Testis (tissue), 3 donors: ENCODE results near the gene CDH13. TPM values are rescaled to one million over a fixed set of nuclear protein-coding genes. Genes with fewer than 3 reads are reported as not detected.

Experiments
- DNase-seq: peaks from one replicate; pipeline ENCODE4 v3.0.0-alpha.2; 2019
- H3K27ac ChIP-seq, 2 donors: fragments of 200-600 bp; sonication (generic); one replicate each; pipeline ENCODE4 v1.5.1; 2019
- H3K27me3 ChIP-seq: fragments of 200-600 bp; sonication (generic); one replicate; pipeline ENCODE4 v1.5.1; 2019
- H3K36me3 ChIP-seq: fragments of 200-600 bp; sonication (generic); one replicate; pipeline ENCODE4 v1.5.1; 2017; ENCODE audit warnings: low read depth; ENCODE audit errors: missing control alignments
- H3K4me1 ChIP-seq: fragments of 200-600 bp; sonication (generic); one replicate; pipeline ENCODE4 v1.5.1; 2019
- H3K4me3 ChIP-seq, 2 donors: fragments of 200-600 bp; sonication (generic); one replicate each; pipeline ENCODE4 v1.5.1; 2017 to 2019
- H3K9me3 ChIP-seq: fragments of 200-600 bp; sonication (generic); one replicate; pipeline ENCODE4 v1.5.1; 2017
- POLR2A ChIP-seq: fragments of 450-650 bp; IDR thresholded peaks from one replicate; pipeline ENCODE4 v1.6.1; 2017; ENCODE audit warnings: antibody characterized with exemption, mild to moderate bottlenecking, moderate library complexity
- WGBS, 2 donors: methylation state at CpG; one replicate each; pipeline ENCODE4 v1.1.5; 2018; 5-methylcytosine and 5-hydroxymethylcytosine counted together
- intact Hi-C: fragments of 100-400 bp; cut with DNase I; formaldehyde crosslinking; loops from one replicate; pipeline ENCODE4 v1.15.1; 2023; ENCODE audit warnings: low total_unique reads
- polyA plus RNA-seq: library from polyadenylated mRNA; stranded (reverse); fragments of 350-450 nt; fragmentation: Illumina TruSeq; extraction: RNeasy Lipid Tissue Mini Kit (QIAGEN cat#74804); gene quantifications from one replicate; pipeline ENCODE4 v1.2.3, GENCODE V29; 2014; ENCODE audit warnings: low read depth, low replicate concordance; ENCODE audit not compliant: insufficient read depth
- total RNA-seq, 2 donors: library from RNA; depleted of rRNA; stranded (reverse); fragments of >200 nt; gene quantifications; one replicate each; pipeline ENCODE4 v1.2.3, GENCODE V29; 2016
- TF ChIP-seq, protein P1 (sequence below), 3 experiments: fragments of 450-650 bp in 2 of 3; fragments of 200-600 bp in 1 of 3; sonication (generic) in 1 of 3; IDR thresholded peaks; one replicate each; pipeline ENCODE4 v1.5.1; 2016 to 2019; ENCODE audit warnings: antibody characterized with exemption in 3 of 3, mild to moderate bottlenecking in 2 of 3, moderate library complexity in 1 of 3

Gene CDH13
- total and polyA plus RNA-seq, 3 donors from 2014 or later: 1.2 to 11.1 (median 2.0) TPM

- H3K4me1 ChIP-seq: no peaks in the 10 kb centered on the region
- H3K4me3 ChIP-seq: no peak overlapping the region
- no peaks in the 10 kb centered on the region for H3K27me3 ChIP-seq
- H3K27ac ChIP-seq: no peak overlapping the region
- H3K9me3 ChIP-seq: no peaks in the 10 kb centered on the region
- no peaks in the 10 kb centered on the region for H3K36me3 ChIP-seq
- intact Hi-C loops: no loop called here
- no peak for DNase-seq
- TF ChIP-seq POLR2A: no peak
- TF ChIP-seq, protein P1, sequence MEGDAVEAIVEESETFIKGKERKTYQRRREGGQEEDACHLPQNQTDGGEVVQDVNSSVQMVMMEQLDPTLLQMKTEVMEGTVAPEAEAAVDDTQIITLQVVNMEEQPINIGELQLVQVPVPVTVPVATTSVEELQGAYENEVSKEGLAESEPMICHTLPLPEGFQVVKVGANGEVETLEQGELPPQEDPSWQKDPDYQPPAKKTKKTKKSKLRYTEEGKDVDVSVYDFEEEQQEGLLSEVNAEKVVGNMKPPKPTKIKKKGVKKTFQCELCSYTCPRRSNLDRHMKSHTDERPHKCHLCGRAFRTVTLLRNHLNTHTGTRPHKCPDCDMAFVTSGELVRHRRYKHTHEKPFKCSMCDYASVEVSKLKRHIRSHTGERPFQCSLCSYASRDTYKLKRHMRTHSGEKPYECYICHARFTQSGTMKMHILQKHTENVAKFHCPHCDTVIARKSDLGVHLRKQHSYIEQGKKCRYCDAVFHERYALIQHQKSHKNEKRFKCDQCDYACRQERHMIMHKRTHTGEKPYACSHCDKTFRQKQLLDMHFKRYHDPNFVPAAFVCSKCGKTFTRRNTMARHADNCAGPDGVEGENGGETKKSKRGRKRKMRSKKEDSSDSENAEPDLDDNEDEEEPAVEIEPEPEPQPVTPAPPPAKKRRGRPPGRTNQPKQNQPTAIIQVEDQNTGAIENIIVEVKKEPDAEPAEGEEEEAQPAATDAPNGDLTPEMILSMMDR (IDR thresholded peaks at IDR 0.05): no peak
- 75 to 89% methylated on average over 4 of the region's 4 CpGs for WGBS, 2 donors
Observed at GRCh38 chr16:83023011-83023410, 396.2 kb downstream of the CDH13 start.

- H3K27ac ChIP-seq: no peak overlapping the region
- H3K36me3 ChIP-seq: no peaks in the 10 kb centered on the region
- intact Hi-C loops: no loop called here
- TF ChIP-seq POLR2A: no peak
- TF ChIP-seq, protein P1 (IDR thresholded peaks at IDR 0.05): no peak
- WGBS, 2 donors: 83 to 87% methylated on average over 1 of the region's 1 CpG
- DNase-seq: no peak
- H3K27me3 ChIP-seq: no peaks in the 10 kb centered on the region
- no peaks in the 10 kb centered on the region for H3K9me3 ChIP-seq
- H3K4me1 ChIP-seq: no peaks in the 10 kb centered on the region
- H3K4me3 ChIP-seq: no peak overlapping the region
Observed at GRCh38 chr16:83023640-83024039, 396.9 kb downstream of the CDH13 start.

GRCh38 chr16:83027973-83028372, 401.2 kb downstream of the CDH13 start:
- Histone ChIP-seq H3K27me3 (no peaks in the 10 kb centered on the region), H3K4me3 (no peak overlapping the region), H3K27ac (no peak overlapping the region), H3K9me3 (no peaks in the 10 kb centered on the region), H3K36me3 (no peaks in the 10 kb centered on the region), H3K4me1 (no peaks in the 10 kb centered on the region)
- no peak for TF ChIP-seq POLR2A
- TF ChIP-seq, protein P1 (IDR thresholded peaks at IDR 0.05): no peak
- intact Hi-C loops: no loop called here
- WGBS, 2 donors: 38 to 70% methylated on average over 3 of the region's 3 CpGs
- DNase-seq: no peak

- TF ChIP-seq POLR2A: no peak
- TF ChIP-seq, protein P1 (IDR thresholded peaks at IDR 0.05): no peak
- Histone ChIP-seq H3K36me3 (no peaks in the 10 kb centered on the region), H3K27me3 (no peaks in the 10 kb centered on the region), H3K9me3 (no peaks in the 10 kb centered on the region), H3K27ac (no peak overlapping the region), H3K4me1 (no peaks in the 10 kb centered on the region), H3K4me3 (no peak overlapping the region)
- intact Hi-C loops: no loop called here
- WGBS, 2 donors: 76 to 86% methylated on average over 2 of the region's 2 CpGs
- no peak for DNase-seq
Observed at GRCh38 chr16:83029467-83029866, 402.7 kb downstream of the CDH13 start.

- H3K27ac ChIP-seq: no peak overlapping the region
- no peak overlapping the region for H3K4me3 ChIP-seq
- intact Hi-C loops: no loop called here
- no peaks in the 10 kb centered on the region for H3K27me3 ChIP-seq
- no peaks in the 10 kb centered on the region for H3K4me1 ChIP-seq
- TF ChIP-seq POLR2A: no peak
- no peaks in the 10 kb centered on the region for H3K9me3 ChIP-seq
- no peak for DNase-seq
- 86 to 92% methylated on average over 3 of the region's 3 CpGs for WGBS, 2 donors
- H3K36me3 ChIP-seq: no peaks in the 10 kb centered on the region
Observed at GRCh38 chr16:83031524-83031923, 404.8 kb downstream of the CDH13 start.
